A549 (cell line): ENCODE results near the gene ABHD12.

ENCODE experiments used
- KDM1A ChIP-seq: fragments of 200-600 bp; sonication (generic); IDR thresholded peaks from 2 replicates; pipeline ENCODE4 v1.6.1; 2016; ENCODE audit warnings: low read depth, mild to moderate bottlenecking
- MAZ ChIP-seq: fragments of 150-350 bp; IDR thresholded peaks from 2 replicates; pipeline ENCODE4 v1.6.1; 2014; ENCODE audit warnings: antibody characterized with exemption, low read depth, low read length, borderline replicate concordance
- NFE2L2 ChIP-seq: fragments of 150-350 bp; conservative IDR thresholded peaks from 2 replicates; pipeline ENCODE4 v1.6.1; 2014; ENCODE audit warnings: low read length
- POLR2A ChIP-seq: IDR thresholded peaks from 2 replicates; pipeline ENCODE4 v1.6.1; 2012; ENCODE audit warnings: mild to moderate bottlenecking, low read length
- SMC3 ChIP-seq: fragments of >200 bp; sonication (Bioruptor Twin); formaldehyde crosslinking; IDR thresholded peaks from 3 replicates; pipeline ENCODE4 v1.6.1; 2018; ENCODE audit warnings: inconsistent platforms
- TF ChIP-seq, protein P1 (sequence below): fragments of >200 bp; sonication (Bioruptor Twin); formaldehyde crosslinking; IDR thresholded peaks from 3 replicates; pipeline ENCODE4 v1.5.1; 2016
- TF ChIP-seq, protein P2 (sequence below): IDR thresholded peaks from 2 replicates; pipeline ENCODE4 v1.6.1; 2012; ENCODE audit warnings: low read depth, borderline replicate concordance

DNA sequence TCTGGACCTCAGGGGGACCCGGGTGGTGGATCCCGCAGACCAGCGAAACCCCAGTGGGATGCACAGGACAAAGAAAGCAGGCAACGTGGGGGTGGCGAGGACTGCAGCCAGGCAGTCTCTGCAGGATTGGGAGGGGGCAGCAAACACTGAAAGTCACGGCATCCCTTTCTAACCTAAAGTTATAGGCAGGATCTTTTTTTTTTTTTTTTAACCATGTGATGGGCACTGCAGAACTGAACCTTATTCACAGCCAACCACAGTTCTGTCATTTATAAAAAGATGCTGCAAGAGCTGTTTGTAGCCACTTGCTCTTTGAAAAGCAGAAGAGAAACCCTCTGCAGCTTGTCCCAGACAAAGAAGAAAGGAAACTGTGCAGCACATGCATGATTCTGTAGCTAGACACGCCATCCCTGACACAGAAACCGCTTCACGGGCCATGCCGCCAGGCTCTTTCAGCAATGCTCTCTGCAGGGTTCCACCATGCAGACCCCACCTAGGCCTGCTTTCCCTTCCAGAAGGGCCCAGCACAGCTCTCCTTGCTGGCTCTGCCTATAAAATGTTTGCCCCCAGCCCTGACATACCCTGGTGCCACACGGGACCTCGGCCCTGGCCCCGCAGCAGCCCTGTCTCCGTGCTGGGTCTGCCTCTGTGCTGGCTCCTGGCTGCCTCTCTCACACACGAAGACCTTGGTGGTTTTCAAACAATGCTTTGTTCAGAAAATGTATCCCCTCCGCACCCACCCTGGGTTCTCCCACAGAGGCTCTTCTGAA, 72.0 kb downstream of the ABHD12 start:
- TF ChIP-seq, protein P1, sequence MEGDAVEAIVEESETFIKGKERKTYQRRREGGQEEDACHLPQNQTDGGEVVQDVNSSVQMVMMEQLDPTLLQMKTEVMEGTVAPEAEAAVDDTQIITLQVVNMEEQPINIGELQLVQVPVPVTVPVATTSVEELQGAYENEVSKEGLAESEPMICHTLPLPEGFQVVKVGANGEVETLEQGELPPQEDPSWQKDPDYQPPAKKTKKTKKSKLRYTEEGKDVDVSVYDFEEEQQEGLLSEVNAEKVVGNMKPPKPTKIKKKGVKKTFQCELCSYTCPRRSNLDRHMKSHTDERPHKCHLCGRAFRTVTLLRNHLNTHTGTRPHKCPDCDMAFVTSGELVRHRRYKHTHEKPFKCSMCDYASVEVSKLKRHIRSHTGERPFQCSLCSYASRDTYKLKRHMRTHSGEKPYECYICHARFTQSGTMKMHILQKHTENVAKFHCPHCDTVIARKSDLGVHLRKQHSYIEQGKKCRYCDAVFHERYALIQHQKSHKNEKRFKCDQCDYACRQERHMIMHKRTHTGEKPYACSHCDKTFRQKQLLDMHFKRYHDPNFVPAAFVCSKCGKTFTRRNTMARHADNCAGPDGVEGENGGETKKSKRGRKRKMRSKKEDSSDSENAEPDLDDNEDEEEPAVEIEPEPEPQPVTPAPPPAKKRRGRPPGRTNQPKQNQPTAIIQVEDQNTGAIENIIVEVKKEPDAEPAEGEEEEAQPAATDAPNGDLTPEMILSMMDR = no peak
- TF ChIP-seq MAZ = no peak
- no peak for TF ChIP-seq KDM1A
- no peak for TF ChIP-seq POLR2A
- TF ChIP-seq, protein P2, sequence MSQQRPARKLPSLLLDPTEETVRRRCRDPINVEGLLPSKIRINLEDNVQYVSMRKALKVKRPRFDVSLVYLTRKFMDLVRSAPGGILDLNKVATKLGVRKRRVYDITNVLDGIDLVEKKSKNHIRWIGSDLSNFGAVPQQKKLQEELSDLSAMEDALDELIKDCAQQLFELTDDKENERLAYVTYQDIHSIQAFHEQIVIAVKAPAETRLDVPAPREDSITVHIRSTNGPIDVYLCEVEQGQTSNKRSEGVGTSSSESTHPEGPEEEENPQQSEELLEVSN = no peak
- no peak for TF ChIP-seq NFE2L2
- TF ChIP-seq SMC3 = no peak
